Smooth muscle cell (in vitro differentiated cells): ENCODE measurements around the gene USH2A. TPM values are rescaled to one million over a fixed set of nuclear protein-coding genes. Genes with fewer than 3 reads are reported as not detected.
A peak's percentile ranks its signal among the peaks of the same experiment; 100 is the strongest.

ENCODE experiments used
- DNase-seq: peaks from one replicate; lab custom pipeline; 2025; ENCODE audit not compliant: unreplicated experiment; lab: John Stamatoyannopoulos, UW
- H2AFZ ChIP-seq: fragments of 200-600 bp; sonication (generic); 2 replicates; pipeline ENCODE4 v1.6.0; 2016; ENCODE audit warnings: antibody characterized with exemption, low read depth, mild to moderate bottlenecking
- H3F3A ChIP-seq: fragments of 200-600 bp; sonication (generic); 2 replicates; pipeline ENCODE4 v1.6.0; 2017; ENCODE audit warnings: antibody characterized with exemption, low read depth
- H3K27ac ChIP-seq: fragments of 200-600 bp; sonication (generic); 2 replicates; pipeline ENCODE4 v1.5.1; 2016; ENCODE audit warnings: low read depth, mild to moderate bottlenecking
- H3K27me3 ChIP-seq: fragments of 200-600 bp; sonication (generic); 2 replicates; pipeline ENCODE4 v1.6.1; 2016; ENCODE audit warnings: low read depth, mild to moderate bottlenecking
- H3K36me3 ChIP-seq: fragments of 200-600 bp; sonication (generic); 2 replicates; pipeline ENCODE4 v1.5.1; 2016; ENCODE audit warnings: low read depth
- H3K4me1 ChIP-seq: fragments of 200-600 bp; sonication (generic); 2 replicates; pipeline ENCODE4 v1.5.1; 2016; ENCODE audit warnings: low read depth
- H3K4me2 ChIP-seq: fragments of 200-600 bp; sonication (generic); 2 replicates; pipeline ENCODE4 v1.6.0; 2016; ENCODE audit warnings: mild to moderate bottlenecking
- H3K4me3 ChIP-seq: fragments of 200-600 bp; sonication (generic); 2 replicates; pipeline ENCODE4 v1.5.1; 2016; ENCODE audit warnings: mild to moderate bottlenecking
- H3K79me2 ChIP-seq: fragments of 200-600 bp; sonication (generic); 2 replicates; pipeline ENCODE4 v1.6.0; 2016; ENCODE audit warnings: low read depth, mild to moderate bottlenecking
- H3K9ac ChIP-seq: fragments of 200-600 bp; sonication (generic); 2 replicates; pipeline ENCODE4 v1.6.0; 2016; ENCODE audit warnings: low read depth
- H3K9me3 ChIP-seq: fragments of 200-600 bp; sonication (generic); replicated peaks from 2 replicates; pipeline ENCODE4 v1.5.1; 2016; ENCODE audit warnings: low read depth
- H4K20me1 ChIP-seq: fragments of 200-600 bp; sonication (generic); 2 replicates; pipeline ENCODE4 v1.6.0; 2016; ENCODE audit warnings: low read depth
- CTCF ChIP-seq: fragments of 200-600 bp; sonication (generic); IDR thresholded peaks from 2 replicates; pipeline ENCODE4 v1.5.1; 2017; ENCODE audit warnings: borderline replicate concordance, mild to moderate bottlenecking, antibody characterized with exemption; ENCODE audit not compliant: insufficient read depth, poor library complexity, severe bottlenecking
- WGBS: methylation state at CpG from one replicate; pipeline ENCODE4 v1.1.7; 2016; ENCODE audit warnings: low lambda C conversion rate; 5-methylcytosine and 5-hydroxymethylcytosine counted together
- polyA plus RNA-seq: library from polyadenylated mRNA; unstranded; fragments of >200 nt; fragmentation: Nextera tagmentation; extraction: Ambion mirVana; gene quantifications from 2 replicates; pipeline ENCODE4 v1.2.1, GENCODE V29; 2016
- total RNA-seq: library from RNA; depleted of rRNA; stranded (reverse); fragments of >200 nt; gene quantifications from 2 replicates; pipeline ENCODE4 v1.2.3, GENCODE V29; 2014

Gene USH2A
- total and polyA plus RNA-seq, 2 experiments from 2014 or later: under 0.01 TPM; not detected in 1

- Histone ChIP-seq H4K20me1 (no peaks in the 10 kb centered on the region), H3K36me3 (no peaks in the 10 kb centered on the region), H3K27ac (no peak overlapping the region), H3K9me3 (no peaks in the 10 kb centered on the region), H3K4me2 (peak overlapping the region; percentile 84), H3K27me3 (peaks cover 18% of the 10 kb centered on the region), H3F3A (peaks cover 4% of the 10 kb centered on the region), H3K79me2 (no peaks in the 10 kb centered on the region), H3K9ac (no peak overlapping the region), H3K4me1 (peaks cover 25% of the 10 kb centered on the region), H3K4me3 (no peak overlapping the region), H2AFZ (no peak overlapping the region)
- WGBS: 50% methylated on average over 2 of the region's 2 CpGs
- no peak for DNase-seq
- TF ChIP-seq CTCF: no peak
Observed at GRCh38 chr1:216184126-216184680, 239.0 kb downstream of the USH2A start.

GRCh38 chr1:216183454-216183853, 239.8 kb downstream of the USH2A start:
- Histone ChIP-seq H3K27ac (peak overlapping the region; percentile 78), H4K20me1 (no peaks in the 10 kb centered on the region), H3K4me3 (peak overlapping the region; percentile 28), H3K79me2 (no peaks in the 10 kb centered on the region), H3K4me1 (peaks cover 30% of the 10 kb centered on the region), H2AFZ (no peak overlapping the region), H3K36me3 (no peaks in the 10 kb centered on the region), H3F3A (peaks cover 4% of the 10 kb centered on the region), H3K9ac (peak overlapping the region; percentile 72), H3K4me2 (peak overlapping the region; percentile 84), H3K27me3 (peaks cover 18% of the 10 kb centered on the region), H3K9me3 (no peaks in the 10 kb centered on the region)
- 17% methylated on average over 6 of the region's 6 CpGs for WGBS
- no peak for TF ChIP-seq CTCF
- DNase-seq: no peak

GRCh38 chr1:216183007-216183406, 240.2 kb downstream of the USH2A start:
- no peak for TF ChIP-seq CTCF
- Histone ChIP-seq H3K4me3 (peak overlapping the region; percentile 28), H3F3A (peaks cover 4% of the 10 kb centered on the region), H3K36me3 (no peaks in the 10 kb centered on the region), H3K9ac (peak overlapping the region; percentile 72), H3K4me2 (peak overlapping the region; percentile 84), H3K4me1 (peaks cover 30% of the 10 kb centered on the region), H3K9me3 (no peaks in the 10 kb centered on the region), H3K27ac (peak overlapping the region; percentile 78), H2AFZ (no peak overlapping the region), H3K79me2 (no peaks in the 10 kb centered on the region), H4K20me1 (no peaks in the 10 kb centered on the region), H3K27me3 (peaks cover 14% of the 10 kb centered on the region)
- WGBS: 3% methylated on average over 4 of the region's 4 CpGs
- DNase-seq: no peak

GRCh38 chr1:216181590-216181989, 241.7 kb downstream of the USH2A start:
- Histone ChIP-seq H3K27ac (no peak overlapping the region), H3K79me2 (no peaks in the 10 kb centered on the region), H3K36me3 (no peaks in the 10 kb centered on the region), H3K4me3 (no peak overlapping the region), H4K20me1 (no peaks in the 10 kb centered on the region), H3K9ac (no peak overlapping the region), H3K4me2 (no peak overlapping the region), H2AFZ (no peak overlapping the region), H3K4me1 (peaks cover 30% of the 10 kb centered on the region), H3K27me3 (peaks cover 13% of the 10 kb centered on the region), H3F3A (peaks cover 4% of the 10 kb centered on the region), H3K9me3 (no peaks in the 10 kb centered on the region)
- DNase-seq: no peak
- WGBS: 82% methylated on average over 3 of the region's 3 CpGs
- TF ChIP-seq CTCF: no peak
